HG03045 (cell line): Measurements from ENCODE around the gene ZMIZ1.

Source experiments
- ATAC-seq: cut with Tn5 transposase; IDR thresholded peaks from one replicate; pipeline ENCODE4 v1.9.1; 2021; ENCODE audit warnings: mild to moderate bottlenecking, moderate library complexity; ENCODE audit not compliant: unreplicated experiment

The ZMIZ1 gene

DNA sequence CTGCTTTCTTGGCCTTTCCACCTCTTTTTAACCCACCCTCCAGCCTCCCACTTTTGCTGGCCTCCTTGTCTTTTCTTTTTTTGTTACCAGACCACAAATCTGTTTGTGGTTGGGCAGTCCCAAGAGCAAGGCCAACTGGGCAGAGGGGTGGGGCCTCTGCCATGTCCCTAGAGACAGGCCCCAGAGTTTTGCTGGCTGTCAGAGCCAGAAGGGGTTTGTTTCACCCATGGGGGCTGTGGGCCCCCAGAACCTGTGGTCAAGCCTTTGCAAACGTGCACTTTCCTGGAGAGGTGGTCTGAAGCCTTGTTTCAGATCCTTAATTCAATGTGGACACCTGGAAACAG, 10.3 kb downstream of the ZMIZ1 start:
- ATAC-seq, result no peak

DNA sequence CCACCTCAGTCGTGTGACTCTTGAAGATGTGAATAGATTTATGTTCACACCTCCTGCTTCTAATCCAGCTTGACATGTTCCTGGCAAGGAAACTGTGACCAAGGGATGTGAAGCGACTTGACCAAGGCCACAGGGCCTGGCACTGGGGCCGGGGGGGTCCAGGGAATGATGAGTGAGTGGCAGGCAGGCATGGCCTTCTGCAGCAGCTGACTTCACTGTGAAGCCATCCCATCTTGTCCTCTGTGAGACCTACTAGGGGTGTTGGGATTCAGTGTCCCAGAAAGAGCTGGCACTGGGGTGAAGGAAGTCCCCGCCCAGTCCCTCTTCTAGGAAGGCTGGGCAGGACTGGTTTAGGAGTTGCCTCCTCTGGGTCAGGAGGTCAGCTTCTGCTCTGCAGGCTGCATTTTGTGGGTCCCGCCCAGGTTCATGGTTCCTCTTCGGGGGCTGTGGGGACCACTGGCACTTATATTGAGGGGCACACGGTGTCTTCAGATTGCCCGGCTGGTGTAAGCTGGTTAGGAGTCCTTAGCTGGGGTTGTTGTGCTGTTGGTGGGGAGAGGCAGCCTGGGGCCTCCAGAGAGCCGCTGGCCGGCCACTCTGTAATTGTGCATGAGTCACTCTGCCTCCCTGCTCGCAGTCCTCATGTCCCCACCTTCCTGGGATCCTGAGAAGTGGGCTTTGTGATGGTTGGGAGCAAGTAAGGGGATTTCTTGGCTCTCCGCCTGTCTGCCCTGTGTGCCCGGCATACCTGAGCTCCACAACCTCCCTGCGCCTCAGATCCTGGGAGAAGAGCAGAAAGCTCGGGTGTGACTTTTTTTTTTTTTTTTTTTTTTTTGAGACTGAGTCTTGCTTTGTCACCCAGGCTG, 11.0 kb downstream of the ZMIZ1 start:
- no peak for ATAC-seq

DNA sequence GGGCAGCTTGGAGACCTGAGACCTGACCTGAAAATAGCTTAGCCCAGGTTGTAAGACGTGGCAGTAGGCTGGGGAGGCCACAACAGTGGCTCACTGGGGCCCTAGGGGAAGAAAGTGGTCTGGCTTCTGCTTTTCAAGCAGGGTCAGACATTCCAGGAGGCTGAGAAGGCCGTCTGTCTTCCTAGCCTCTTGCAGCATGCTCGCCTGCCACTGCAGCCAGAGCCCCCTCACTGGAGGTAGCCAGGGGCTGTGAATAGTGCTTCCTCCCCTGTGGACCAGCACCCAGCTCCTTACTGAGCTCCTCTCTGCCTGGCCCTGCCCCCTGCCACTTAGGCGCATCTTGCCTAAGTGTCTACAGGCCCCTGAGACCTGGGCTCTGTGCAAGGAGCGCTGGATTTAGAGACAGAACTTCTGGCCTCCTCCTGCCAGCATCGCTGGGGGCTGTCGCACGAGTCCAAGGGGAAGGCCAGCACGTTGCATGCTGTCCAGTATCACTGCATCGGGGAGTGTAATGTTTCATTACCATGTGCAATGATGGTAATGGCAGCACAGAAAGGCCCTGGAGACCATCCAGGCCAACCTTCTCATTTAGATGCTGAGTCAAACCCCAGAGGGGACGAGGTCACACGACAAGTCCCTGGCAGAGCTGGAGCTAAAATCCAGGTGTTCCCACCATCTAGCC, 12.7 kb downstream of the ZMIZ1 start:
- no peak for ATAC-seq

DNA sequence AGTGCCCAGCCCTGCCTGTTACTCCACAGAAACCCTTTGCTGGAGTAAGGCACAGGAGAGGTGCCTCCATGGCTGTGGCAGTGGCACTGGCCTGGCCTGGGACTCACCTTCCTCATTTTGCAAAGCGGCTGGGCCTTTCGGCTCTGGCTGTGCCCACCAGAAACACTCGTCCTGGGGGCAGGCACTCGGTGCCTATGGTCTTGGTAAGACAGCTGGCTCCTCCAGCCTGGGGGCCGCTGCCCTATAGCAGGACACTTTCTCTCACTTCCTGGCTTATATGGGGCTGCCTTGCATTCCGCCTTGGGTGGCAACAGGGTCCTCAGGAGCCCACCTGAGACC, 13.2 kb downstream of the ZMIZ1 start:
- no peak for ATAC-seq

DNA sequence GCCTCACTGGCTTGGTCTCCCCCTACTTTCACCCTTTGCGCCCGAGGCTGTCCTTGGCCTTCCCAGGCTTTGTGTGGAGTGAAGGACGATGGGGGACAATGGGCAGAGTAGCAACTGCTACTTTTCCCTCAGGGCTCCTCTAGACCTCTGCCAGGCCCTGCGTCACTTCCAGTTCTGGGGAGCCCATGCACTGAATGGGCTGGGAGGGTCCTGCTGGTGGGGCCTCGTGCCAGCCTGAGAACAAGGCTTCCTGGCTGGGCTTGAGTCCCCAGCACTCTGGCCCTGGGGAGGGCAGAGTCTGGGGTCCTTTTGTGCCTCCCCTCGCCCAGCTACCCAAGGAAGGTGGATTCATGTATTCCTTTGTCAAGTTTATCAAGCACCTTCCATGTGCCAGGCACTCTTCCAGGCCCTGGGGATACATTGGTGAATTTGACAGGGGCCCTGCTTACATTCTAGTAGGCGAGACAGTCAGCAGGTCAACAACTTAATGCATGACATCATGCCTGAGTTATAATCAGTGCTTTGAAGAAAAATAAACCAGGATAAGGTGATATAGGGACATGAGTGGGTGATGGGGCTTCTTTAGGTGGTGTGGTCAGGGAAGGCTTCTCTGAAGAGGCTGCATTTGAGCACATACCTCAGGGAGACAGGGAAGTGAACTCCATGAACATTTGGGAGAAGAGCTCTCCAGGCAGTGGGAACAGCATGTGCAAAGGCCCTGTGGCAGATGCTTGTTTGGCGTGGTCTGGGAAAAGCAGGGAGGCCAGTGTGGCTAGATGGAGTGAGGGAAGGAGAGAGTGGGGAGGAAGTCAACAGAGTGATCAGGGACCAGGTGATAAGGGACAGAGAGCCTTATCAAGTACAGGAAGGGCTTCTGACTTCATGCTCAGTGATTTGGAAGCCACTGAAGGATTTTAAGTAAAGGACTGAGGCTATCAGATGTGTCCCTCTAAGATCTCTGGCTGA, 14.1 kb downstream of the ZMIZ1 start:
- no peak for ATAC-seq

DNA sequence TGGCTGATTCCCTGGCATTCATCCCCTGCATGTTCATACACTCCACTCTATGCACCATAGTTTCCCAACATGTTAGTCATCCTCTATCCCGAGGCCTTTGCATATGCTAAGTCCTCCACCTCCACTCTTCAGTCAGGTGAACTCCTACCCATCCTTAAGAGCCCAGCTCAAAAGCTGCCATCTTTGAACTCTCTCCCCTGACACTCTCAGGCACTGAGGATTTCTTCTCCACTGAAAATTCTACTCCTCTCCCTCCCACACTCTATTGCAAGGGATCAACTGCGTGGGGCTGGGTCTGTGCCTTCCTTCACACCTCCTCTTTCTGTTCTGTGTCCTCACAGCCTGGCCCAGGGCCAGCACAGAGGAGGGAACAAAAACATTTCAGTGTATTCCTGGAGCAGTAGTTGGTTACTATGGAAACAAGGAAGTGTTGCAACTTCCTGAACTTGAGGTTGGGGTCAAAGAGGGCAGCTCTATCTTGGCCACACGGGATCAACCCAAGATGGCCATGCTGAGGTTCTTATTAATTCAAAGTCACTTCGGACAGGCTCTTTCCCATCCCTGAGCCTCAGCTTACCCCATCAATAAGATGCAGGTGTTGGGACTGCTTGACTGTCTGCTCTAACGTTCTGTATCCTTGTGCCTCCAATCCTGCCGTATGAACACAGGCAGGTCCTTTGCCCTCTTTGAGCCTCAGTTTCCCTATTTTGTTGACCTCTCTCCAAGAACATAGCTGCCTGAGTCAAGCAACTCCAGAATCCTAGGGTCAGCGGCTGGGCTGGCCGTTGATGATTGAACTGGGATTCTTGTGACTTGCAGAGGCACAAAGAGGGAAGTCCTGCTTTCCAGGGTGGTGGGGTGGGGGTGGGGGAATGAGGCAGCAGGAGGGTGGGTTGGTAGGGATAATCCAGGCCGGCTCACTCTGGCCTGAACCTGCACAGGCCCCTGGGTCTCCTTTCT, 15.5 kb downstream of the ZMIZ1 start:
- no peak for ATAC-seq

DNA sequence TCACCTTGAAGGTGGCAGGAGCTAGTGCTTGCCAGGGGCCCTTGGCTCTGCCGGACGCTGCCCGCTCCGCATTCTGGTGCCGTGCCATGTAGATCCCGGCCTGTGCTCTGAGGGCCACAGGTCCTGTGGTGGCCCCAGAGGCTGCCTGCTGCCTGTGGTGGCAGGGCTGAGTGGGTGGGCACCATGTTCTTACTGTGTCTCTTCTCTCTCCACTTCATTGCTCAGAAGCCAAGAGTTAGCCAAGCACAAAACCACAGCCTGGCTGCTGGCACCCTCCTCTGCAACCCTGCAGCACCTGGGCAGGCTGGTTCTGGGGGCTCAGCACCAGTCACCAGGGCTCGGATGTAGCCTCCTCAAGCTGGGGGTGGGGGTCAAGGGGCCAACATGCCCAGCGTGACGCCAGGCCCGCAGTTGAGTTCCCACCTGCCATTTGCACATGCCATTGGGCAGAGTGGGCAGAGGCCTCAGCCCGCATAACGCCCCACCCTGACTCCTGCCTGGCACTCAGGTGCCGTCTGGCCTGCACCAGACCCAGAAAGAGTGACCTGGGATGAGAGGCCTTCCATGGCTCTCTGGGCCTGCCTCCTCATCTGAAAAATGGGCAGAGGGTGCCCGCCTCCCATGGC, 16.3 kb downstream of the ZMIZ1 start:
- no peak for ATAC-seq

DNA sequence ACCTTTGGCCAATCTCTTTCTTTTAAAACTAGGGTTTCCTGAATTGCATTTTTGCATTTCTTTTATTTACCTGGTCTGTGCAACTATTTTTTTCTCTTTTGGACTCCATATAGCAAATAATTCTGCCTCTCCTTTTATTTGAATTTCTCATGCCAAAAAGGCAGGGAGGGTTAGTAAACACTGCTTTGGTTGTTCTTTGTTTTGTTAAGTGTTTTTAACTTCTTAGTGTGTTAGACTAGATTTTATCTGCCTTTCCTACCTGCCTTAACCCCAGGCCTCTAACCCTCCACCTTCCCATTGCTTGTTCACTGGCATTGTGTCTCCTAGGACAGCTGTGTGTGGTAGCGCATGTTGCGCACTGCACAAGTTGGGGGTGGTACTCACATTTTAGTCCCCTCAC, 18.1 kb downstream of the ZMIZ1 start:
- no peak for ATAC-seq

DNA sequence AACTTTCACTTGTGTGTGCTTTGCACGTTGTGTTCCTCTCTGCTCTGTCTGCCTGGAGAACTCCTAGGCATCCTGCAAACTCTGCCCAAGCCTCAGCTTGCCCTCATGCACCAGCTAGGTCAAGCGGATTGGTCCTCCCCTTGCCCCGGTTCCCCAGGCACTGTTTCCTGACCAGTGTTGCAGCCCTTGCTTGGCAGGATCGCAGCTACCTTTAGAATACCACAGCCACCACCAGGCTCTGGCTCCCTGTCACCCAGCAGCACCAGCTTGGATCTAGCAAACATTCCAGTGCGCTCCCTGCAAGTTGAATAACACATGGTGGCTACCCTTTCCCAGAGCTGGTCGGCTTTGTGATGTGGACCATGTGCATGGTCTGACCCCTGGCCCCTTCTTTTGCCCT, 19.0 kb downstream of the ZMIZ1 start:
- no peak for ATAC-seq

DNA sequence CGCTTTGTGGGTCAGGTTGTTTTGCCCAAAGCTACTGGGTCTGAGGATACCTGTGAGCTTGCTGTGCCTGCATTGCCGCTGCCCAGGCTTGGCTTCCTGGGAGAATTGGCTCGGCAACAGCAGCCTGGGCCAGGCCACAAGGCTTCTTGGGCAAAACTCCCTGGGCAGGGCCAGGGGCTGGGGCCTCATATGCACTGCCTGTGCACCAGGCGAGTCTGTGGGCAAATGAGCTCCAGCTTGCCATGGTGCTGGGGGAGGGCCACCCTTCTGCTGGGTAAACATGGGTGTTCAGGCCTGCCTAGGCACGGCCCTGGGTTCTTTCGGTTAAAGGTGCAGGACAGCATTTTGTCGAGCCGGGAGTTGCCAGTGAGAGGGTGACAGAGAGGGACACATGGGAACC, 19.4 kb downstream of the ZMIZ1 start:
- no peak for ATAC-seq

DNA sequence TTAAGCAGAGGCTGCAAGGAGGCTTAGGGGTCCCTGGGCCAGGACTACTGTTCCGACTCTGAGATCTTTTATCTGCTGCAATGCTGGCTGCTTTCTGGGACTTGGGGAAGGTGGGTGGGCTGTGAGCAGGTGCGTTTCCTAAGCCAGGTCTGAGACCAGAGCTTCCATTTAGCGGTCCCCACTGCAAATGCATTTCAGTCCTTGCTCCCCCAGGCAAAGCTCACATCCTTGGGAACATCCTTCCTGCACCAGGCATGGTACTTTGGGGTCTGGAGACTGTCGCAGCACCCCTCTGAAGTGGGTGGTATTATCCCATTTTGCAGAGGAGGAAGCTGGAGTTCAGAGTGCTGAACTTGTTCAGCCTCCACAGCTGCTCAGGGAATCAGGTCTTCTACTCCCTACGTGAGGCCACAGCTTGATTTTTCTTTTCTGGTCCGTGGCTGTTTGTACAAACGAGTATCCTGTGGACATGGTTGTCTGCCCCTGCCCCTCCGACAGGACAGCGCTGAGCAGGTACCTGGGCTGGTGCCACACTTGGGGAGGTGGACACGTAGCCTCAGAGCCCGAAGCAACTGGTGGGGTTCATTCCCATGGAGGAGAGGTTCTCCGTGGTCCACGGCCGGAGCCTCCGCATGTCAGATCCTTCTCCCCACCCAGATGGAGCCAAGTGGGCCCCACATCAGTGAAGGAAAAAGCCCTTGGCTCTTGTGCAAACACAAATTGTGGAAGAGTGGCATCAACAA, 20.0 kb downstream of the ZMIZ1 start:
- ATAC-seq, result no peak

DNA sequence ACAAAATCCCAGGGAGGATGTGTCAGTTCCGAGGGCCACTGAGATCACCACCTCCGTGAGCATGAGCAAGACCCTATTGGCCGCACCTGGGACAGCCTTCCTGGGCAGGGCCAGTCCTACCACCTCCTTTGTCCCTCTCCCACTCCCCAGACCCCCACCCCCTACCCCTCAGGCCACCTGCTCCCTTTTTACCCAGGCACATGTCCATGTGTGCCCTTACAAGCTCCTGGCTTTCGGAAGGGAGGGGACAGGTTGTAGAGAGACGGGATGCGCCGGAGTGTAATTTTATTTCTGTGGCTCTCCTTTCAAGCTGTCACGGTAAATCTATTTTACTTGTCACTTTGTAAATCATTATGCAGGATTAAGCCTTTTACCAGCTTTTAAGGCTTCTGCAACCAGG, 20.9 kb downstream of the ZMIZ1 start:
- no peak for ATAC-seq

DNA sequence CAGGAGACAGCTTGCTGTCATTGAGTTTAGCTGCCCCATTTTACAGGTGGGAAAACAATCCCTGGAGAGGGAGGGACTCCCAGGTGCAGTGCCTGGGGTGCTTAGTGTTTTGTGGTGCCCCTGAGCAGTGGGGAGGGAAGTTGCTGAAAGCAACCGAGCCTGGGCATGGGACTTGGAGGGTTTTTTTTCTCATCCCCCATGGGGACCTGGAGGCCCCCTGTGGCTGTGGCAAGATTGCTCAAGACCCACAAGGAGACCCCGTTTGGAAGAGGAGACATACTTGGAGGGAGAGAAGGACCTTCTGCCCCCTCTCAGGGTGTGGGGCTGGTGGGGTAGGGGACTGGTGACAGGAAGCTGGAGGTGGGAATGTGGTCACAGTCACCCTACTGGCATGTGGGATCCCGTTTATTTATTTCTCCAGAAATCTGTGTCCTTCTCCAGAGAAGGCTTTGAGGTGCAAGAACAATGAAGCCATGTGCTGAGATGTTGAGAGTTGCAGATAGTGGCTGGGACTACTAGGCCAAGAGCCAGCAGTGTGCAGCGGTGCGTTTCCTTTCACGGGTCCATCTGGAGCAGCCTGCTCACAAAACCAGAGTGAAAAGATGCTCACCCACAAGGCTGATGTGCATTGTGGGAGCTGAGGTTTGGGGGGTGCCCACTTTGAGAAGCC, 21.5 kb downstream of the ZMIZ1 start:
- ATAC-seq, result no peak

DNA sequence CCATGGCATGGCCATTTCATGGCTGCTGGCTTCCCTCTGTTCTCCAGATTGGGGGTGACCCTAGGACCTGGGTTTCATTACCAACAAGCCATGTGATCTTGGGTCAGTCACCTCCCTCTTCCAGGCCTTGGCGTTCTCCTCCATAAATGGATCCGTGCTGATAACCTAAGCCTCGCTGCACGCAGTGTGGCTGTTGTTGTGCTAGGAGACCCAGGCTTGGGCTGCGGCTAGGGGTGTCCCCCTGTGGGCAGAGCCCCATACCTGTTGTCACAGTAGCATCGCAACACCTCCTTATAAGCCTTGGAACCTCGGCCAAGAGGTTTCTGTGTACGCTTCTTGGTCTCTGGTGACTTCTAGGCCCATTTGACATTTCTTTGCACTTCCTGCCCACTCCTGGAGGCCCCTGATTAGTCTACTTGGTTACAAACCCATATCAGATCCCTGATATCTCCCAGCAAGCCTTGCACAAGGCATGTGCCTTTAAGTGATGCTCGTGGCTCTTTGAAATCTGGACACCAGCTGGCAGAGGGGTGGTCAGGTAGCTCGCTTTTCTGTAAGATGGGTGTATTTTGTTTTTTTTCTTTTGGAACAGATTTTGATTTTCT, 23.6 kb downstream of the ZMIZ1 start:
- ATAC-seq, result no peak

DNA sequence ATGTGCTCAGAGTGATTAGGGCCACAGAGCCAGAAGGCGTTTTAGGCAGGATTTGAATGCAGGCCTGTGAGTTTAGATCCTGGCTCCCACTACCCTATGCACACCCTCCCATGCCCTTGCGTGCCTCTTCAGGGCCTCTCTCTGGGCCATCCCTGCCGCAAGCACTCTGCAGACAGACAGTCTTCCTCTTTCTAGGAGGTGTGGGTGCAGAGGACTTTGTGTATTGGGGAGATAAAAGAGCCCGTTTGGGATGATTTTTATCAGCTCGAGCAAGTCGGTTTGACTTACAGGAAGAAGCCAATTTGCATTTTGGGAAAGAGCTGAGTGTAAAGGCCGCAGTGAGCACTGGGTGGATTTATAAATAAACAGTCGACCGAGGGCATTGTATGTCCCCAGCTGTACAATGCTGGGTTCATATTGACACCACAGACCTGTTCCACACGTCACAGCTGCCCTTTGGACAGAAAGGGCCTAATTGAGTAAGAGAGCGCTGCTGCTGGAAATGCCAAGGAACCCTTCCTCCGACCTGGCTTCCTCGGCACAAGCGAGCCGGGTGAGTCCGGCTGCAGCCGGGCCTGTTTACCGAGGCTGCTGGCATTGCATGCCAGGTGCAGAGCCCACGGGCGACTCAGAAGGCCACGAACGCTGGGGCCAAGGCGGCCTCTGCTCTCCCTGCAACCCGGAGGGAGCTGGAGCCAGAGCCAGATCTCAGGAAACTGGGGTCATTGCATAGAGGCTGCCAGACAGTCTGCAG, 25.1 kb downstream of the ZMIZ1 start:
- ATAC-seq, result no peak

DNA sequence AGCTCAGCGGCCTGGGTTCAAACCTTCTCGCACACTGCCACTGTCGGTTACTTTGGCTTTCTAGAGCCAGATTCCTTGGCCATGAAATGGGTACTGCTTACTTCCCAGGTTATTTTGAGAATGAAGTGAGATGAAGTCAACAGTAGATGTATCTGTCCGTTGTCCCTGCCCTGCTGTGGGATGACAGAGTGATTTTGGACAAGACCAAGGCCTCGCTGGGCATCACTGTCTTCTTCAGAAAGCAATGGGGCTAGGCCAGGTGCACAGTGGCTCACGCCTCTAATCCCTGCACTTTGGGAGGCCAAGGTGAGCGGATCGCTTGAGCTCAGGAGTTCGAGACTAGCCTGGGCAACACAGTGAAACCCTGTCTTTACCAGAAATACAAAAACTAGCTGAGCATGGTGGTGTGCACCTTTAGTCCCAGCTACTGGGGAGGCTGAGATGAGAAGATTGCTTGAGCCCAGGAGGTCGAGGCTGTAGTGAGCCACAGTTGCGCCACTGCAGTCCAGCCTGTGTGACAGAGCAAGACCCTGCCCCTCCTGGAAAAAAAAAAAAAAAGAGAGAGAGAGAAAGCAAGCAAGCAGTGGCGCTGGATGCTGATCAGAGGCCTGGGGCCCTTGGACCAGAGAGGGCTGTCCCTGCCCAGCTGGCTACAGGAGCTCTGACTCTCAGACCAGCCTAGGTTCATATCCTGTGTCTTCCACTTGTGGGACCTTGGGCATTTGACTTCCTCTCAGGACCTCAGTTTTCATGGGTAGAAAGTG, 25.8 kb downstream of the ZMIZ1 start:
- no peak for ATAC-seq

DNA sequence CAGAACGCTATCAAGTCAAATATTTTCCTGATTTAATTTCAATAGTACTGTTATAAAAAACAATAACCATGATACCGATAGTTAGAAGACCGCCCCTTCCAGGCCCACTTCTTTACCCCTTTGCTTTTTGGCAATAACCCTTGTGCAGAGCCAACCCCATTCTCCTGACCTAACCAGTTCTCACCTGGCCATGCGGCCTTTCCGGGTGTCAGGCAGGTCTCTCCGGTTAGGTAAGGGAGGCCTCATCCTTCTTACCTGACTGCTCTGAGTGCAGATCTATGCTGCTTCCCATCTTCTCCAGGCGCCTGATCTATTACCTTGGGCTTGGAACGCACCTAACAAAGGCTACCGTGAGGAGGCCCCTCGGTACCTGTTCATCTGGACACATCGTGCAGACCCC, 26.6 kb downstream of the ZMIZ1 start:
- no peak for ATAC-seq
